Hematopoietic multipotent progenitor cell treated with erythropoietin and hydrocortisone succinate and interleukin-3 and kit ligand, for 15 days (in vitro differentiated cells): ENCODE data around the gene HM13.
"Not testable (repeated sequence)": the region's sequence is repeated elsewhere in the genome, so short reads cannot be mapped to it uniquely, and the experiment has no call there.

ENCODE experiments used
- DNase-seq: peaks from one replicate; pipeline ENCODE4 v3.0.0-alpha.2; 2015; ENCODE audit warnings: low spot score

HM13 gene

DNA sequence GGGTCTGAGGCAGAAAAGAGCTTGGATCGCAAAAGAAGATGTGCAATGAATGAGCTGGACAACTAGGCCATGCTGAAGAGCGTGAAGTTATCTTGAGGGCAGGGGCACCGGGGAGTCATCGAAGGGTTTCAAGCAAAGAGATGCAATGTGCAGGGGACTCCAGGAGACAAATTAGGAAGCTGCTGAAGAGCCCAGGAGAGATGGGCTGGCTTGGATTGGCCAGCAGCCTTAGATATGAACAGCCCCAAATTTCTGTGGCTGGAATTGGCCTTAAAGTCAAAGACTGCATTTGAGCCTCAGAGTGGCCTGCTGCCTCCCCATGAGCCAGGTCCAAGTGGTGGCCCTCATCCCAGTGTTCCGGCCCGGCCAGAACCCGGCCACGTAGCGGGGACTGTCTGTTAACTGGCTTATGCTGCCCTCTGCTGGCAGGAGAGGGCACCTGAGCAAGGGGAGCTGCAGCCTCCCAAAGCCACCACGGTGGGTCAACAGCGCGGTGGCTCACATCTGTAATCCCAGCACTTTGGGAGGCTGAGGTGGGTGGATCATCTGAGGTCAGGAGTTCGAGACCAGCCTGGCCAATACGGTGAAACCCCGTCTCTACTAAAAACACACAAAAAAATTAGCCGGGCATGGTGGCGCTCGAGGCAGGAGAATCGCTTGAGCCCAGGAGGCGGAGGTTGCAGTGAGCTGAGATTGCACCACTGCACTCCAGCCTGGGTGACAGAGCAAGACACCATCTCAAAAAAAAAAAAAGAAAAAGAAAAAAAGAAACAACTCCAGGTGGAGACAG is 11.2 kb upstream of the HM13 start:
- DNase-seq, result peak; percentile 82

DNA sequence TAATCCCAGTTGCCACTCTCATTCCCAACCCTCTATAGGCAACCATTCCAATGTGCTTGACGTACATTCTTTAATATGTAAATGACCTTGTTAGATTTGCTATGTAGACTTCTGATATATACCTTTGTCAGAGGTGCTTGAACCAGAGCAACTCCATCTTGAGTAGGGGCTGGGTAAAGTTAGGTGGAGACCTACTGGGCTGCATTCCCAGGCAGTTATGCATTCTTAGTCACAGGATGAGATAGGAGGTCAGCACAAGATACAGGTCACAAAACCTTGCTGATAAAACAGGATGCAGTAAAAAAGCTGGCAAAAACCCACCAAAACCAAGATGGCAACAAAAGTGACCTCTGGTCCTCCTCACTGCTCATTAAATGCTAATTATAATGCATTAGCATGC is 8.3 kb upstream of the HM13 start:
- no peak for DNase-seq

GRCh38 chr20:31508517-31509244 is 5.6 kb upstream of the HM13 start:
- no peak for DNase-seq

GRCh38 chr20:31515072-31515774 is 981 bp downstream of the HM13 start:
- no peak for DNase-seq

DNA sequence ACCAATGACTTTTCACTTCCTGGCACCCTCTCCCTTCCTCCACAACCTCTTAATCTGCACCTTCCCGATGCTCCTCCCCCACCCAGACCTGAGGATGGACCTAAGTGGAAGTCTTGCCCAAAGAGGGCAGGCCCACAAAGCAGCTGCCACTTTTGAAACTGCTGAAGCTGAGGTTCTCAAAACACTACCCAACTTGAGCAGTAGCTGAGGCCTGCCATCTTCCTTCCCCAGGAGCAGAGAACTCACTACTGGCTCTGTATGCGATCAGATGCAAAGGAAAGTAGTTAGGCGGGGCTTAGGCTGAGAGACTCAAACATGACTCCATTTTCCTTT is 1.5 kb downstream of the HM13 start:
- no peak for DNase-seq

GRCh38 chr20:31516166-31516565 is 1.9 kb downstream of the HM13 start:
- DNase-seq, result no peak

- no peak for DNase-seq
Measured at GRCh38 chr20:31516651-31517050, 2.4 kb downstream of the HM13 start.

GRCh38 chr20:31517373-31517772 is 3.1 kb downstream of the HM13 start:
- no peak for DNase-seq

- not testable (repeated sequence) for DNase-seq
Measured at GRCh38 chr20:31521267-31521666, 7.0 kb downstream of the HM13 start.

DNA sequence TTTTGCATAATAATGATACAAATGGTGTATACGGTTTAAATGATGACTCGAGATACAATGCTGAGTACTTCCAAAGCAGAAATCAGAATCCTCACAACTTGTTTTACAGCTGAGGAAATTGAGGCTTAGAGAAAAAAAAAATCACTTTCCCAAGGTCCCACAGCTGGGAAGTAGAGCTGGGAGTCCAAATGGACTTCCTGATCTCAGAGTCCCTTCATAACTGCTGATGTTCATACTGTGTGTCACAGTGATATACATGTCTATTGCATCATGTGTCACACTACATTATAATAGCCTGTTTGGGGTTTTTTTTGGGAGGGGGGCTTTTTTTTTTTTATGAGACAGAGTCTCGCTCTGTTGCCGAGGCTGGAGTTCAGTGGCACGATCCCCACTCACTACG is 8.5 kb downstream of the HM13 start:
- no peak for DNase-seq

- DNase-seq, result no peak
Measured at GRCh38 chr20:31523361-31524283, 9.4 kb downstream of the HM13 start.

DNA sequence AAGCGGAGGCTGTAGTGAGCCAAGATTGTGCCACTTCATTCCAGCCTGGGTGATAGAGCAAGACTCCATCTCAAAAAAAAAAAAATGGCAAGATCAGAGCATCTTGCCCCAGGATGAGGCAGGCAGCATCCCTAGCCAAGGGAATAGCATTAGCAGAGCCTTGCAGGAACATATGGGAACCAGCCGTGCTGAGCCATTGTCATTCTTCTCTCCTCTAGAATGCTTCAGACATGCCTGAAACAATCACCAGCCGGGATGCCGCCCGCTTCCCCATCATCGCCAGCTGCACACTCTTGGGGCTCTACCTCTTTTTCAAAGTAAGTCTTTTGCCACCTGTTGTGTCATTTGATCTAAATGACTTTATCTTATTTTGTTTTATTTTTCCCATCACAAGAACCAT is 13.0 kb downstream of the HM13 start:
- DNase-seq, result no peak

- DNase-seq, result no peak
Measured at GRCh38 chr20:31535298-31535697, 21.1 kb downstream of the HM13 start.

DNA sequence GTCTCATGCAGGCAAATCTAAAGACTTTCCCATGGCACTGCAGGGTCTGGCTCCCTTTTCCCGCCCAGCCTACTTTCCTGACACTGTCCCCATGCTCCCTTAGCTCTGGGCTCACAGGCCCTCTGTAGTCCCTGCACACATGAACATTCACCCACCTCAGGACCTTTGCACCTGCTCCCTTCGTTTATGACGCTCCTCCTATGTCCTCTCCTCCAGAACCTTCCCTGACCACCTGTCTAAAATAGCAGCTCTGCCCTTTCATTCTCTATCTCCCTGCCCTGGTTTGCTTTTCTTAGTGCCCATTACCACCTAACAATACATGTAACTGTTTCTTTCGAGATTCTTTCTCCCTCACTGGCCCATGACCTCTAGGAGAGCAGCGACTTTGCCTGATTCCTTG is 22.3 kb downstream of the HM13 start:
- no peak for DNase-seq

DNA sequence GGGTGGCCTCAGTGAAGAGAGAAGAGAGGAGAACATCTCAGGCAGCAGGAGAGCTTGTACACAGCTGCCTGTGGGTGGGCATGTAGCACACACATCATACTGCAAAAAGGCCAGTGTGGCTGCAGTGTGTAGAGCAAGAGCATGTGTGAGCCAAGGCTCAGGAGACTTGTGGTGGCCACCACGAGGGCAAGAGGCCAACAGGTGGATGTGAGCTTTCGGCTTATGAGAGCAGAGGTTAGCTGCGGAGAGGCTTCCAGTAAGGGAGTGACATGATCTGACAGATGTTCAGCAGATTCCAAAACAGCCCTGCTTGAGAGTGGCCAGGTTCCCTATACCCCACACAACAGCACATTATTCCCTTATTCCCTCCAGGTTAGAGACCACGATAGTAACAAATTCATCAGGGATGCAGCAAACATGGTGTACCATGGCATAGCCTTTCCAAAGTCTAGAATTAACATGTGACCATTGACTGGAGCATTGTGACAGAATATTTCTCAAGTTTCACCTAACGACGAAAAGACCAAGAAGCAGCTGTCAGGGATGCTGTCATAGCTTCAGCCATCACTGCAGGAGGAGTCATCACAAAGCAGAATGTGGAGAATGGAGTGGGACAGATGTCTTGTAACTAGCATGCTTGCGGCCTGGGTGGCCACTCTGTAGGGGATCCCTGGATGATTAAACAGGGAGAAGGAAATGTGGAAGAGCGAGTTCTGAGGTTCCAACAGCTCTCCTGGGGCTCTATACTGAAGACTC is 23.1 kb downstream of the HM13 start:
- DNase-seq, result no peak

DNA sequence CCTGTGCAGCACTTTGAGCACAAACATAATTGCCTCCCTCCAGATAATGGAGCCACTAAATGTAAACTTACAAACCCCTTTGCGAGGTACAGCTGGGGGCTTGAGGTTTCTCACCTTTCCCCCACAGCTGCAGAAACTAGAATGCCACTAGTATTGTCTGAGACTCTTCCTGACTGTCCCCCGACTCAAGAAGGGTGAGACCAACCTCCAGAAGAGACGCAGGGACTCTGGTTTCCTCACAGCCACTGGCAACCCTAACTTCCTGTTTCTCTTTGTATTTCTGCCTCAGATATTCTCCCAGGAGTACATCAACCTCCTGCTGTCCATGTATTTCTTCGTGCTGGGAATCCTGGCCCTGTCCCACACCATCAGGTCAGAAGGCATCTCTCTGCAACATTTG is 23.6 kb downstream of the HM13 start:
- DNase-seq, result no peak

DNA sequence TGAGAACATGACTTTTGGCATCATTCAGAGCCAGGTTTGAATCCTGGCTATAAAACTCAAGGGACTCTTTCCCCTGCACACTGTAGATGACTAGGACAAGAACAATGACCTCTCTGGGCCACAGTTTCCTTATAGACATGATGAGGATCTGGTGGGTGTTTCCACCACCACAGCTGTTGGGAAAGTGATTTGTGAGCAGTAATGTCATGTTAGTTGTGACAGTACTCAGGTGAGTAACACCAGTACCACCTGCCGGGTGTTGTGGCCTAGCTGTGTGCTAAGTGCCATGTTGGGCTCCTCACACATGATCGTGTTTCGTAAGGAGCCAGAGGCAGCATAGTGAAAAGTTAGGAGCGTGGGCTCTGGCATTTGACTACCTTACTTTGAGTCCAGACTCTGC is 24.1 kb downstream of the HM13 start:
- no peak for DNase-seq

DNA sequence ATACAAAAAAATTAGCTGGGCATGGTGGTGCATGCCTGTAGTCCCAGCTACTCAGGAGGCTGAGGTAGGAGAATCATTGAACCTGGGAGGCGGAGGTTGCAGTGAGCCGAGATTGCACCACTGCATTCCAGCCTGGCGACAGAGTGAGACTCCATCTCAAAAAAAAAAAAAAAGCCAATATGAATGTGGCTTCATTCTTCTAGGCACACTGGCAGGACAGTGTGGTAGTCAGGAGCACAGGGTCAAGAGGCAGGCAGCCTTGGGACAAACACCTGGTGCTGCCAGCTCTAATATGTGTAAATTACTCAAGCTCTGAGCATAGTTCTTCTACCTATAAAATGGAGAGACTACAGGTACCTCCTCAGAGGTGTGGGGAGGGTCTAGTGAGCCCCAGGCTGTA is 25.4 kb downstream of the HM13 start:
- DNase-seq, result not testable (repeated sequence)

- DNase-seq, result no peak
Measured at GRCh38 chr20:31540406-31540805, 26.2 kb downstream of the HM13 start.

DNA sequence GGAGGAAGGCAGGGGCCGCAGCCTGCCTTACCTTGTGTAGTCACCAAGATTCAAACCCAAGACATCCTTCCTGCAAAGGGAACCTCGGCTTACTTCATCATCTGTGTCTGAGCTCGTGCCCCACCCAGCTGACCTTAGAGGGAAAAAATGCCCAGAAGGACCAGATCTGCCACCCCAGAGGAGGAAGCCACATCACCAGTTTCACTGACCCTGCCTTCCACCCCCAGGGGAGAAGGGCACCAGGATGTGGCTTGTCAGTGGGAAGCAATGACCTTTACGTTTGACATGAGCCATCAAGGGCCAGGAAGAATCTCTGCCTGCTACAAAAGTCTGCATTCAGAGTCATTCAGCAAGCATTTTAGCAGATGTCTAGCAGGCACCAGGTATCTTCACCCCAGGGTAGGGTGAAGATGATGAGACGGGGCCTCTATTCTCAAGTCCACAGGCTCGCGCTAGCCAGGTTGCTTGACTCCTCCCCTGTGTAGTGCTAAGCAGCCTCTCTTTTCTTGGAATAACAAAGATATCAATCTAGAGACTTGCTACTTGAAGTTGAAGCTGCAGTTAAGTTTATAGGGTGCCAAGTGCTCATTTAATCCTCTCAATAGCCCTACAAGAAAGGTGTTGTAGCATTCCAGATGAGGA is 28.1 kb downstream of the HM13 start:
- no peak for DNase-seq

DNA sequence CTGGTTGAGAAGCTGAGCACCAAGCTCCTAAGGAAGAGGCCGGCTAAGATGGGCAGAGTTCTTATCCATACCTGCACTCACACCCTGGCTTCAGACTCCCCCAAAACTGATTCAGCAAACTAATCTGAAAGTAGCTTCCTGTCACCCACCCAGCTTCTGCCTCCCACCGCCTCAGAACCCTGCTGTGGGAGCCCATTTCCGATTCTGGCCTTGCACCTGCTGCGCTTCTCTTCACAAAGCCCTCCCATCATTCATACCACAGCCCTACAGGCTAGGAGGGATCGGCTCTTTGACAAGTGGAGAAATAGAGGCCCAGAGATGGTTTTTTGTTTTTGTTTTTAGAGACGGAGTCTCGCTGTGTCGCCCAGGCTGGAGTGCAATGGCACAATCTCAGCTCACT is 28.7 kb downstream of the HM13 start:
- no peak for DNase-seq
